ENCODE data around the gene GPANK1.

GPANK1 gene

GRCh38 chr6:31663961-31664789 lies 622 bp downstream of the GPANK1 start:
- H3K27ac ChIP-seq: peak overlapping the region; percentile 98
- peak; percentile 73 for DNase-seq (ENCODE audit: low spot score)
- TF ChIP-seq CTCF (conservative IDR thresholded peaks at IDR 0.05; ENCODE audit: low read depth): no peak
- ChIA-PET CTCF (interaction anchor here (0.5 to 1.0 kb wide), 2 partner anchors 24 to 118 kb away, joined by 3 to 4 read pairs; partner anchors contain the start of gene ATP6V1G2), POLR2A (ENCODE audit: low non-redundant PET) (interaction anchor here (0.5 to 1.1 kb wide), 2 partner anchors 12 kb away, joined by 6 to 11 read pairs; partner anchors contain the start of gene BAG6)

- TF ChIP-seq CTCF (conservative IDR thresholded peaks at IDR 0.05; ENCODE audit: low read depth): no peak
- H3K27ac ChIP-seq: peak overlapping the region; percentile 98
- ChIA-PET POLR2A (ENCODE audit: low non-redundant PET) (interaction anchor here (0.5 kb wide), 1 partner anchor 11 kb away, joined by 11 read pairs; no protein-coding TSS in a partner anchor), CTCF (interaction anchor here (0.5 to 1.0 kb wide), 3 partner anchors 24 to 1743 kb away, joined by 3 to 4 read pairs (median 3); partner anchors contain the start of gene ATP6V1G2)
- peak; percentile 37 for DNase-seq (ENCODE audit: low spot score)
Observed at GRCh38 chr6:31663126-31663960, 1.5 kb downstream of the GPANK1 start.

GRCh38 chr6:31662124-31662723 lies 2.6 kb downstream of the GPANK1 start:
- peak overlapping the region; percentile 88 for H3K27ac ChIP-seq

GRCh38 chr6:31661262-31662123 lies 3.3 kb downstream of the GPANK1 start:
- H3K27ac ChIP-seq: peak overlapping the region; percentile 88
- DNase-seq (ENCODE audit: low spot score): no peak

More at GRCh38 chr6:31662124-31662723, 2.6 kb downstream of the GPANK1 start:
- ChIA-PET POLR2A (ENCODE audit: low non-redundant PET) (interaction anchor here (0.6 kb wide), 1 partner anchor 119 kb away, joined by 3 read pairs; no protein-coding TSS in a partner anchor), CTCF (interaction anchor here (0.7 kb wide), 1 partner anchor 260 kb away, joined by 10 read pairs; no protein-coding TSS in a partner anchor)
- no peak for DNase-seq (ENCODE audit: low spot score)
- TF ChIP-seq CTCF (conservative IDR thresholded peaks at IDR 0.05; ENCODE audit: low read depth): no peak

More at GRCh38 chr6:31661262-31662123, 3.3 kb downstream of the GPANK1 start:
- ChIA-PET POLR2A (ENCODE audit: low non-redundant PET) (interaction anchor here (0.6 to 1.0 kb wide), 2 partner anchors 9 to 74 kb away, joined by 3 read pairs; no protein-coding TSS in a partner anchor), CTCF (interaction anchor here (0.6 to 0.9 kb wide), 4 partner anchors 10 to 259 kb away, joined by 3 to 10 read pairs (median 6); no protein-coding TSS in a partner anchor)
- no peak for TF ChIP-seq CTCF (conservative IDR thresholded peaks at IDR 0.05; ENCODE audit: low read depth)

Data from RWPE1 (cell line).